ENCODE results near the gene PCDHGB1.
"Not testable (repeated sequence)": the region's sequence is repeated elsewhere in the genome, so short reads cannot be mapped to it uniquely, and the experiment has no call there.

Gene PCDHGB1

GRCh38 chr5:141382469-141383294 is 32.8 kb downstream of the PCDHGB1 start, which contains the start of gene PCDHGA7:
Gene PCDHGA7 (plus strand): TSS chr5:141382742. CDS start chr5:141382900, 158 bp downstream.
- DNase-seq: no peak

GRCh38 chr5:141383345-141383744 is 33.4 kb downstream of the PCDHGB1 start:
- no peak for DNase-seq

DNA sequence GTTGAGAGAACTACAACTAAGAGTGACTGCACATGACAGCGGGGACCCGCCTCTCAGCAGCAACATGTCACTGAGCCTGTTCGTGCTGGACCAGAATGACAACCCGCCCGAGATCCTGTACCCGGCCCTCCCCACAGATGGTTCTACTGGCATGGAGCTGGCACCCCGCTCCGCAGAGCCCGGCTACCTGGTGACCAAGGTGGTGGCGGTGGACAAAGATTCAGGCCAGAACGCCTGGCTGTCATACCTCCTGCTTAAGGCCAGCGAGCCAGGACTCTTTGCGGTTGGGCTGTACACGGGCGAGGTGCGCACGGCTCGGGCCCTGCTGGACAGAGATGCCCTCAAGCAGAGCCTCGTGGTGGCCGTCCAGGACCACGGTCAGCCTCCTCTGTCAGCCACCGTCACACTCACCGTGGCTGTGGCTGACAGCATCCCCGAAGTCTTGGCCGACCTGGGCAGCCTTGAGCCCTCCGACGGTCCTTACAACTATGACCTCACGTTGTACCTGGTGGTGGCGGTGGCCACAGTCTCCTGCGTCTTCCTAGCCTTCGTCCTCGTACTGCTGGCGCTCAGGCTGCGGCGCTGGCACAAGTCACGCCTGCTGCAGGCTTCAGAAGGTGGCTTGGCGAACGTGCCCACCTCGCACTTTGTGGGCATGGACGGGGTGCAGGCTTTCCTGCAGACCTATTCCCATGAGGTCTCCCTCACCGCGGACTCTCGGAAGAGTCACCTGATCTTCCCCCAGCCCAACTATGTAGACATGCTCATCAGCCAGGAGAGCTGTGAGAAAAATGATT is 34.8 kb downstream of the PCDHGB1 start:
- DNase-seq: no peak

- not testable (repeated sequence) for DNase-seq
These were observed 37.8 kb downstream of the PCDHGB1 start, which contains the start of gene PCDHGB4 for GRCh38 chr5:141387557-141388311. Gene PCDHGB4 (plus strand): TSS chr5:141387698. CDS start chr5:141387885, 187 bp downstream.

DNA sequence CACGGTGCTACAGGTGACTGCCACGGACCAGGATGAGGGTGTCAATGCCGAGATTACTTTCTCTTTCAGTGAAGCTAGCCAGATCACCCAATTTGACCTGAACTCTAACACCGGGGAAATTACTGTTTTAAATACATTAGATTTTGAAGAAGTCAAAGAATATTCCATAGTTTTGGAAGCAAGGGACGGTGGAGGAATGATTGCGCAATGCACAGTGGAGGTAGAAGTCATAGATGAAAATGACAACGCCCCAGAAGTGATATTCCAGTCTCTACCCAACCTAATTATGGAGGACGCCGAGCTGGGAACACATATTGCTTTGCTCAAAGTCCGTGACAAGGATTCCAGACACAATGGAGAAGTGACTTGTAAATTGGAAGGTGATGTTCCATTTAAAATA is 38.8 kb downstream of the PCDHGB1 start:
- DNase-seq: no peak

DNA sequence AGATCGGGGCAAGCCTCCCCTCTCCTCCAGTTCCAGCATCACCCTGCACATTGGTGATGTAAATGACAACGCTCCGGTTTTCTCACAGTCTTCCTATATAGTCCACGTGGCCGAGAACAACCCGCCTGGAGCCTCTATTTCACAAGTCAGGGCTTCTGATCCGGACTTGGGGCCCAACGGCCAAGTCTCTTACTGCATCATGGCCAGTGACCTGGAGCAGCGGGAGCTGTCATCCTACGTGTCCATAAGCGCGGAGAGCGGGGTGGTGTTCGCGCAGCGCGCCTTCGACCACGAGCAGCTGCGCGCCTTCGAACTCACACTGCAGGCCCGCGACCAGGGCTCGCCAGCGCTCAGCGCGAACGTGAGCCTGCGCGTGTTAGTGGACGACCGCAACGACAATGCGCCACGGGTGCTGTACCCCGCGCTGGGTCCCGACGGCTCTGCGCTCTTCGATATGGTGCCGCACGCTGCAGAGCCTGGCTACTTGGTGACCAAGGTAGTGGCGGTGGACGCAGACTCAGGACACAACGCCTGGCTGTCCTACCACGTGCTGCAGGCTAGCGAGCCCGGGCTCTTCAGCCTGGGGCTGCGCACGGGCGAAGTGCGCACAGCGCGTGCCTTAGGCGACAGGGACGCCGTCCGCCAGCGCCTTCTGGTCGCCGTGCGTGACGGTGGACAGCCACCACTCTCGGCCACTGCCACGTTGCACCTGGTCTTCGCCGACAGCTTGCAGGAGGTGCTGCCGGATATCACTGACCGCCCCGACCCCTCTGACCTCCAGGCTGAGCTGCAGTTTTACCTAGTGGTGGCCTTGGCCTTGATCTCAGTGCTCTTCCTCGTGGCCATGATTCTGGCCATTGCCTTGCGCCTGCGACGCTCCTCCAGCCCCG is 39.5 kb downstream of the PCDHGB1 start:
- peak in 1 of 56 donors; percentile 12 for DNase-seq

- DNase-seq: no peak
These were observed 42.7 kb downstream of the PCDHGB1 start, which contains the start of gene PCDHGA8 for GRCh38 chr5:141392429-141393198. Gene PCDHGA8 (plus strand): TSS chr5:141392633. CDS start chr5:141392814, 181 bp downstream.

GRCh38 chr5:141393267-141393666 is 43.4 kb downstream of the PCDHGB1 start:
- DNase-seq: no peak

DNA sequence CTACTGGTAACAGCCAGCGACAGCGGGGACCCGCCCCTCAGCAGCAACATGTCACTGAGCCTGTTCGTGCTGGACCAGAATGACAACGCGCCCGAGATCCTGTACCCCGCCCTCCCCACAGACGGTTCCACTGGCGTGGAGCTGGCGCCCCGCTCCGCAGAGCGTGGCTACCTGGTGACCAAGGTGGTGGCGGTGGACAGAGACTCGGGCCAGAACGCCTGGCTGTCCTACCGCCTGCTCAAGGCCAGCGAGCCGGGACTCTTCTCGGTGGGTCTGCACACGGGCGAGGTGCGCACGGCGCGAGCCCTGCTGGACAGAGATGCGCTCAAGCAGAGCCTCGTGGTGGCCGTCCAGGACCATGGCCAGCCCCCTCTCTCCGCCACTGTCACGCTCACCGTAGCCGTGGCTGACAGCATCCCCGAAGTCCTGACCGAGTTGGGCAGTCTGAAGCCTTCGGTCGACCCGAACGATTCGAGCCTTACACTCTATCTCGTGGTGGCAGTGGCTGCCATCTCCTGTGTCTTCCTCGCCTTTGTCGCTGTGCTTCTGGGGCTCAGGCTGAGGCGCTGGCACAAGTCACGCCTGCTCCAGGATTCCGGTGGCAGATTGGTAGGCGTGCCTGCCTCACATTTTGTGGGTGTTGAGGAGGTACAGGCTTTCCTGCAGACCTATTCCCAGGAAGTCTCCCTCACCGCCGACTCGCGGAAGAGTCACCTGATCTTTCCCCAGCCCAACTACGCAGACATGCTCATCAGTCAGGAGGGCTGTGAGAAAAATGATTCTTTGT is 44.7 kb downstream of the PCDHGB1 start:
- DNase-seq: not testable (repeated sequence)

DNA sequence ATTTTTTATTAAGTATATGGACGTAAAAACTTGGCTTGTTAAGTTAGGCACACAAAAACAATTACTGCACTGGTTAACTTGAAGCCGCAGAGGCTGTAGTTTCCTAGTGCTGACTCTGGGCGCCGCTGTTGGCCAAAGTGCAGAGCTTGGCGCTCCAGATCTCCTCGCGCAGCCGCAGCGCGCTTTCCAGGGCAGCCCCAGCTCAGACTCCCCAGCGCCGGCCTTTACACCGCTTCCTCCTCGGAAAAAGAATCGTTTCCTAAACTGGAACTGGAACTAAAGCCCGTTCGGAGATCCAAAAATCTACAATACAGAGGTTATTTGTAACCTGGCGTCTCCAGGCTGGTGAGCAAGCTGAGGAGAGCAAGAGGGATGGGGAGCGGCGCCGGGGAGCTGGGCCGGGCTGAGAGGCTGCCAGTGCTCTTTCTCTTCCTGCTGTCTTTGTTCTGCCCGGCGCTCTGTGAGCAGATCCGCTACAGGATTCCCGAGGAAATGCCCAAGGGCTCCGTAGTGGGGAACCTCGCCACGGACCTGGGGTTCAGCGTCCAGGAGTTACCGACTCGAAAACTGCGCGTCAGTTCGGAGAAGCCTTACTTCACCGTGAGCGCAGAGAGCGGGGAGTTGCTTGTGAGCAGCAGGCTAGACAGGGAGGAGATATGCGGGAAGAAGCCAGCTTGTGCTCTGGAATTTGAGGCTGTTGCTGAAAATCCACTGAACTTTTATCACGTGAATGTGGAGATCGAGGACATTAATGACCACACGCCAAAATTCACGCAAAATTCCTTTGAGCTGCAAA is 48.1 kb downstream of the PCDHGB1 start, which contains the start of gene PCDHGB5:
Gene PCDHGB5, plus strand, starts transcription at position 192 of the 796 bp plus-strand sequence. Its CDS starts 181 bp downstream, at position 373.
- peak in 1 of 56 donors; percentile 17 for DNase-seq

DNA sequence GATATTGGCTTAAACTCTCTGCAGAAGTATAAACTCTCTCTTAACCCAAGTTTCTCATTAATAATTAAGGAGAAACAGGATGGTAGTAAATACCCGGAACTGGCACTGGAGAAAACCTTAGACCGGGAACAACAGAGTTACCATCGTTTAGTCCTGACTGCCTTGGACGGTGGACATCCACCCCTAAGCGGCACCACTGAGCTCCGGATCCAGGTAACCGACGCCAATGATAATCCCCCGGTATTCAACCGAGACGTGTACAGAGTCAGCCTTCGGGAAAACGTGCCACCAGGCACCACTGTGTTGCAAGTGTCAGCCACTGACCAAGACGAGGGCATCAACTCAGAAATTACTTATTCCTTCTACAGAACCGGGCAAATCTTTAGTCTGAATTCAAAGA is 48.7 kb downstream of the PCDHGB1 start:
- no peak for DNase-seq

DNA sequence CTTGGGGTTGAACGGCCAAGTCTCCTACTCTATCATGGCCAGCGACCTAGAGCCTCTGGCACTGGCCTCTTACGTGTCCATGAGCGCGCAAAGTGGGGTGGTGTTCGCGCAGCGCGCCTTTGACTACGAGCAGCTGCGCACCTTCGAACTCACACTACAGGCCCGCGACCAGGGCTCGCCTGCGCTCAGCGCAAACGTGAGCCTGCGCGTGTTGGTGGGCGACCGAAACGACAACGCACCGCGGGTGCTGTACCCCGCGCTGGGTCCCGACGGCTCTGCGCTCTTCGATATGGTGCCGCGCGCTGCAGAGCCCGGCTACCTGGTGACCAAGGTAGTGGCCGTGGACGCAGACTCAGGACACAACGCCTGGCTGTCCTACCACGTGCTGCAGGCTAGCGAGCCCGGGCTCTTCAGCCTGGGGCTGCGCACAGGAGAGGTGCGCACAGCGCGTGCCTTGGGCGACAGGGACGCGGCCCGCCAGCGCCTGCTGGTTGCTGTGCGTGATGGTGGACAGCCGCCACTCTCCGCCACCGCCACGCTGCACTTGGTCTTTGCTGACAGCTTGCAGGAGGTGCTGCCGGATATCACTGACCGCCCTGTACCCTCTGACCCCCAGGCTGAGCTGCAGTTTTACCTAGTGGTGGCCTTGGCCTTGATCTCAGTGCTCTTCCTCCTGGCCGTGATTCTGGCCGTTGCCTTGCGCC is 49.8 kb downstream of the PCDHGB1 start:
- no peak for DNase-seq

Measured in amygdala (tissue), 56 donors.